GM23338 (cell line): ENCODE data around the gene KNOP1. TPM values are rescaled to one million over a fixed set of nuclear protein-coding genes. Genes with fewer than 3 reads are reported as not detected.
A peak's percentile ranks its signal among the peaks of the same experiment; 100 is the strongest.

Experiments used
- ATAC-seq: fragments of 200-7000 bp; cut with Tn5 transposase; 3 replicates; pipeline ENCODE4 v1.9.1; 2020
- DNase-seq: peaks from one replicate; pipeline ENCODE4 v3.0.0-alpha.2; 2015; ENCODE audit warnings: low spot score
- H2AFZ ChIP-seq: fragments of 200-600 bp; sonication (generic); 2 replicates; pipeline ENCODE4 v1.8.0; 2016; ENCODE audit warnings: antibody characterized with exemption, mild to moderate bottlenecking, moderate library complexity
- H3F3A ChIP-seq: fragments of 200-600 bp; sonication (generic); replicated peaks from 2 replicates; pipeline ENCODE4 v1.8.0; 2017; ENCODE audit warnings: antibody characterized with exemption, mixed run types, low read depth
- H3K27ac ChIP-seq: fragments of 200-600 bp; sonication (generic); 2 replicates; pipeline ENCODE4 v1.6.1; 2016; ENCODE audit warnings: low read depth
- H3K27me3 ChIP-seq: fragments of 200-600 bp; sonication (generic); 2 replicates; pipeline ENCODE4 v1.8.0; 2016; ENCODE audit warnings: mild to moderate bottlenecking, mixed run types, moderate library complexity; ENCODE audit not compliant: insufficient read depth
- H3K36me3 ChIP-seq: fragments of 200-600 bp; sonication (generic); 2 replicates; pipeline ENCODE4 v1.8.0; 2016; ENCODE audit warnings: mild to moderate bottlenecking; ENCODE audit not compliant: insufficient read depth
- H3K4me1 ChIP-seq: fragments of 200-600 bp; sonication (generic); 2 replicates; pipeline ENCODE4 v1.8.0; 2016; ENCODE audit warnings: mild to moderate bottlenecking, moderate library complexity; ENCODE audit not compliant: insufficient read depth
- H3K4me2 ChIP-seq: fragments of 200-600 bp; sonication (generic); 2 replicates; pipeline ENCODE4 v1.7.1; 2017; ENCODE audit warnings: mixed run types
- H3K4me3 ChIP-seq: fragments of 200-600 bp; sonication (generic); 2 replicates; pipeline ENCODE4 v1.6.1; 2016; ENCODE audit warnings: mixed run types
- H3K79me2 ChIP-seq: fragments of 200-600 bp; sonication (generic); replicated peaks from 2 replicates; pipeline ENCODE4 v1.8.0; 2017; ENCODE audit warnings: mild to moderate bottlenecking; ENCODE audit not compliant: insufficient read depth
- H3K9me2 ChIP-seq: fragments of 200-600 bp; sonication (generic); 2 replicates; pipeline ENCODE4 v1.8.0; 2017; ENCODE audit not compliant: insufficient read depth
- H4K20me1 ChIP-seq: fragments of 200-600 bp; sonication (generic); replicated peaks from 2 replicates; pipeline ENCODE4 v1.8.0; 2017; ENCODE audit warnings: mild to moderate bottlenecking; ENCODE audit not compliant: insufficient read depth
- H3K27ac Mint-ChIP-seq: 2 replicates; pipeline ENCODE4 v1.8.0; 2020; ENCODE audit warnings: inconsistent platforms, mild to moderate bottlenecking, moderate library complexity, mixed read lengths
- H3K27me3 Mint-ChIP-seq: 3 replicates; pipeline ENCODE4 v1.8.0; 2022; ENCODE audit warnings: low read depth, mild to moderate bottlenecking, moderate library complexity, mixed read lengths, inconsistent platforms; ENCODE audit not compliant: insufficient read depth, poor library complexity
- H3K36me3 Mint-ChIP-seq: 3 replicates; pipeline ENCODE4 v1.8.0; 2021; ENCODE audit warnings: low read depth, mild to moderate bottlenecking, inconsistent platforms, moderate library complexity, mixed read lengths
- H3K4me1 Mint-ChIP-seq: 3 replicates; pipeline ENCODE4 v1.8.0; 2020; ENCODE audit warnings: mild to moderate bottlenecking, inconsistent platforms, mixed read lengths
- H3K4me3 Mint-ChIP-seq: 3 replicates; pipeline ENCODE4 v1.8.0; 2021; ENCODE audit warnings: moderate library complexity, mild to moderate bottlenecking, inconsistent platforms, mixed read lengths
- H3K9me3 Mint-ChIP-seq: 3 replicates; pipeline ENCODE4 v1.8.0; 2020; ENCODE audit warnings: moderate library complexity, mild to moderate bottlenecking, inconsistent platforms, mixed read lengths
- CREB1 ChIP-seq: fragments of 250-450 bp; sonication (Bioruptor Pico); IDR thresholded peaks from 2 replicates; pipeline ENCODE4 v1.5.0; 2020; ENCODE audit warnings: low read depth, mild to moderate bottlenecking, moderate library complexity
- EZH2 ChIP-seq: fragments of 200-600 bp; sonication (generic); IDR thresholded peaks from one replicate; pipeline ENCODE4 v1.8.0; 2017; ENCODE audit warnings: antibody characterized with exemption, mild to moderate bottlenecking, low read depth; ENCODE audit not compliant: unreplicated experiment
- EZH2phosphoT487 ChIP-seq: fragments of 200-600 bp; sonication (generic); IDR thresholded peaks from one replicate; pipeline ENCODE4 v1.8.1; 2018; ENCODE audit warnings: antibody characterized with exemption; ENCODE audit not compliant: unreplicated experiment
- JUNB ChIP-seq: IDR thresholded peaks from one replicate; pipeline ENCODE4 v1.6.1; 2016; ENCODE audit warnings: antibody characterized with exemption; ENCODE audit not compliant: unreplicated experiment
- NANOG ChIP-seq: IDR thresholded peaks from 2 replicates; pipeline ENCODE4 v1.6.1; 2016; ENCODE audit warnings: antibody characterized with exemption, borderline replicate concordance
- POLR2AphosphoS5 ChIP-seq: IDR thresholded peaks from 2 replicates; pipeline ENCODE4 v1.6.1; 2016; ENCODE audit warnings: antibody characterized with exemption, low read depth
- REST ChIP-seq: IDR thresholded peaks from one replicate; pipeline ENCODE4 v1.6.1; 2018; ENCODE audit warnings: antibody characterized with exemption; ENCODE audit not compliant: unreplicated experiment
- STAT1 ChIP-seq: IDR thresholded peaks from one replicate; pipeline ENCODE4 v1.6.1; 2016; ENCODE audit warnings: antibody characterized with exemption; ENCODE audit not compliant: unreplicated experiment
- ZNF114 ChIP-seq: fragments of 250-450 bp; sonication (Bioruptor Pico); IDR thresholded peaks from 2 replicates; pipeline ENCODE4 v1.5.0; 2020; ENCODE audit warnings: mild to moderate bottlenecking, moderate library complexity
- ZNF331 ChIP-seq: fragments of 250-450 bp; sonication (Bioruptor Pico); IDR thresholded peaks from 2 replicates; pipeline ENCODE4 v1.5.0; 2020; ENCODE audit warnings: low read depth, mild to moderate bottlenecking, moderate library complexity
- polyA plus RNA-seq: library from polyadenylated mRNA; unstranded; fragments of >200 nt; fragmentation: Nextera tagmentation; extraction: Ambion mirVana; gene quantifications from 2 replicates; pipeline ENCODE4 v1.2.1, GENCODE V29; 2016
- total RNA-seq: library from RNA; depleted of rRNA; stranded (reverse); fragments of >200 nt; shearing (Covaris generic); gene quantifications from 2 replicates; pipeline ENCODE4 v1.2.3, GENCODE V29; 2014
- TF ChIP-seq, protein P1 (sequence below): fragments of 250-450 bp; sonication (Bioruptor Pico); IDR thresholded peaks from 2 replicates; pipeline ENCODE4 v1.5.0; 2020; ENCODE audit warnings: mild to moderate bottlenecking, moderate library complexity
- TF ChIP-seq, protein P2 (sequence below): IDR thresholded peaks from 2 replicates; pipeline ENCODE4 v1.6.1; 2016; ENCODE audit warnings: antibody characterized with exemption
- TF ChIP-seq, protein P3 (sequence below), 2 experiments: fragments of 200-600 bp in 1 of 2; sonication (generic) in 1 of 2; conservative IDR thresholded peaks; 2 replicates each; pipeline versions ENCODE4 v1.5.1 to v1.6.1; 2016 to 2017; ENCODE audit warnings: antibody characterized with exemption in 2 of 2, low read depth in 2 of 2, mild to moderate bottlenecking in 2 of 2, moderate library complexity in 1 of 2

Gene KNOP1
- total and polyA plus RNA-seq, 2 experiments from 2014 or later = 57.7 to 190 TPM

GRCh38 chr16:19694989-19695388 lies 23.0 kb downstream of the KNOP1 start:
- H3K36me3 Mint-ChIP-seq = peaks cover 76% of the 10 kb centered on the region
- H3K9me2 ChIP-seq = no peaks in the 10 kb centered on the region
- H3K4me1 Mint-ChIP-seq = no peaks in the 10 kb centered on the region
- no peaks in the 10 kb centered on the region for H3K79me2 ChIP-seq
- no peak overlapping the region for H3K27ac ChIP-seq
- H3K36me3 ChIP-seq = peaks cover 8% of the 10 kb centered on the region; the same call in 1 of the 2 replicates
- no peaks in the 10 kb centered on the region for H3K27me3 Mint-ChIP-seq
- 0 out of 2 replicates have a peak, but pooled peaks cover 3% of the 10 kb centered on the region for H3F3A ChIP-seq
- H3K9me3 Mint-ChIP-seq = peaks cover 22% of the 10 kb centered on the region; the same call in 2 of the 3 replicates
- H3K4me3 Mint-ChIP-seq = no peak overlapping the region
- no peaks in the 10 kb centered on the region for H3K4me1 ChIP-seq
- DNase-seq (peak; percentile 37), ATAC-seq (no peak; the same call in 1 of the 3 replicates)
- no peak overlapping the region for H3K4me3 ChIP-seq
- no peak for TF ChIP-seq EZH2
- TF ChIP-seq ZNF331 (CRISPR knock-in tag) = no peak
- no peak for TF ChIP-seq STAT1
- TF ChIP-seq CREB1 = no peak
- TF ChIP-seq, protein P1, sequence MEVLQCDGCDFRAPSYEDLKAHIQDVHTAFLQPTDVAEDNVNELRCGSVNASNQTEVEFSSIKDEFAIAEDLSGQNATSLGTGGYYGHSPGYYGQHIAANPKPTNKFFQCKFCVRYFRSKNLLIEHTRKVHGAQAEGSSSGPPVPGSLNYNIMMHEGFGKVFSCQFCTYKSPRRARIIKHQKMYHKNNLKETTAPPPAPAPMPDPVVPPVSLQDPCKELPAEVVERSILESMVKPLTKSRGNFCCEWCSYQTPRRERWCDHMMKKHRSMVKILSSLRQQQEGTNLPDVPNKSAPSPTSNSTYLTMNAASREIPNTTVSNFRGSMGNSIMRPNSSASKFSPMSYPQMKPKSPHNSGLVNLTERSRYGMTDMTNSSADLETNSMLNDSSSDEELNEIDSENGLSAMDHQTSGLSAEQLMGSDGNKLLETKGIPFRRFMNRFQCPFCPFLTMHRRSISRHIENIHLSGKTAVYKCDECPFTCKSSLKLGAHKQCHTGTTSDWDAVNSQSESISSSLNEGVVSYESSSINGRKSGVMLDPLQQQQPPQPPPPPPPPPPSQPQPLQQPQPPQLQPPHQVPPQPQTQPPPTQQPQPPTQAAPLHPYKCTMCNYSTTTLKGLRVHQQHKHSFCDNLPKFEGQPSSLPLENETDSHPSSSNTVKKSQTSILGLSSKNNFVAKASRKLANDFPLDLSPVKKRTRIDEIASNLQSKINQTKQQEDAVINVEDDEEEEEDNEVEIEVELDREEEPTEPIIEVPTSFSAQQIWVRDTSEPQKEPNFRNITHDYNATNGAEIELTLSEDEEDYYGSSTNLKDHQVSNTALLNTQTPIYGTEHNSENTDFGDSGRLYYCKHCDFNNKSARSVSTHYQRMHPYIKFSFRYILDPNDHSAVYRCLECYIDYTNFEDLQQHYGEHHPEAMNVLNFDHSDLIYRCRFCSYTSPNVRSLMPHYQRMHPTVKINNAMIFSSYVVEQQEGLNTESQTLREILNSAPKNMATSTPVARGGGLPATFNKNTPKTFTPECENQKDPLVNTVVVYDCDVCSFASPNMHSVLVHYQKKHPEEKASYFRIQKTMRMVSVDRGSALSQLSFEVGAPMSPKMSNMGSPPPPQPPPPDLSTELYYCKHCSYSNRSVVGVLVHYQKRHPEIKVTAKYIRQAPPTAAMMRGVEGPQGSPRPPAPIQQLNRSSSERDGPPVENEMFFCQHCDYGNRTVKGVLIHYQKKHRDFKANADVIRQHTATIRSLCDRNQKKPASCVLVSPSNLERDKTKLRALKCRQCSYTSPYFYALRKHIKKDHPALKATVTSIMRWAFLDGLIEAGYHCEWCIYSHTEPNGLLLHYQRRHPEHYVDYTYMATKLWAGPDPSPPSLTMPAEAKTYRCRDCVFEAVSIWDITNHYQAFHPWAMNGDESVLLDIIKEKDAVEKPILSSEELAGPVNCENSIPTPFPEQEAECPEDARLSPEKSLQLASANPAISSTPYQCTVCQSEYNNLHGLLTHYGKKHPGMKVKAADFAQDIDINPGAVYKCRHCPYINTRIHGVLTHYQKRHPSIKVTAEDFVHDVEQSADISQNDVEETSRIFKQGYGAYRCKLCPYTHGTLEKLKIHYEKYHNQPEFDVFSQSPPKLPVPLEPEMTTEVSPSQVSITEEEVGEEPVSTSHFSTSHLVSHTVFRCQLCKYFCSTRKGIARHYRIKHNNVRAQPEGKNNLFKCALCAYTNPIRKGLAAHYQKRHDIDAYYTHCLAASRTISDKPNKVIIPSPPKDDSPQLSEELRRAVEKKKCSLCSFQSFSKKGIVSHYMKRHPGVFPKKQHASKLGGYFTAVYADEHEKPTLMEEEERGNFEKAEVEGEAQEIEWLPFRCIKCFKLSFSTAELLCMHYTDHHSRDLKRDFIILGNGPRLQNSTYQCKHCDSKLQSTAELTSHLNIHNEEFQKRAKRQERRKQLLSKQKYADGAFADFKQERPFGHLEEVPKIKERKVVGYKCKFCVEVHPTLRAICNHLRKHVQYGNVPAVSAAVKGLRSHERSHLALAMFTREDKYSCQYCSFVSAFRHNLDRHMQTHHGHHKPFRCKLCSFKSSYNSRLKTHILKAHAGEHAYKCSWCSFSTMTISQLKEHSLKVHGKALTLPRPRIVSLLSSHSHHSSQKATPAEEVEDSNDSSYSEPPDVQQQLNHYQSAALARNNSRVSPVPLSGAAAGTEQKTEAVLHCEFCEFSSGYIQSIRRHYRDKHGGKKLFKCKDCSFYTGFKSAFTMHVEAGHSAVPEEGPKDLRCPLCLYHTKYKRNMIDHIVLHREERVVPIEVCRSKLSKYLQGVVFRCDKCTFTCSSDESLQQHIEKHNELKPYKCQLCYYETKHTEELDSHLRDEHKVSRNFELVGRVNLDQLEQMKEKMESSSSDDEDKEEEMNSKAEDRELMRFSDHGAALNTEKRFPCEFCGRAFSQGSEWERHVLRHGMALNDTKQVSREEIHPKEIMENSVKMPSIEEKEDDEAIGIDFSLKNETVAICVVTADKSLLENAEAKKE (CRISPR knock-in tag) = no peak
- TF ChIP-seq EZH2phosphoT487 = no peak
- no peak for TF ChIP-seq NANOG
- no peak for TF ChIP-seq POLR2AphosphoS5
- no peak for TF ChIP-seq REST
- no peak for TF ChIP-seq JUNB
- TF ChIP-seq ZNF114 (CRISPR knock-in tag) = no peak
- TF ChIP-seq, protein P2, sequence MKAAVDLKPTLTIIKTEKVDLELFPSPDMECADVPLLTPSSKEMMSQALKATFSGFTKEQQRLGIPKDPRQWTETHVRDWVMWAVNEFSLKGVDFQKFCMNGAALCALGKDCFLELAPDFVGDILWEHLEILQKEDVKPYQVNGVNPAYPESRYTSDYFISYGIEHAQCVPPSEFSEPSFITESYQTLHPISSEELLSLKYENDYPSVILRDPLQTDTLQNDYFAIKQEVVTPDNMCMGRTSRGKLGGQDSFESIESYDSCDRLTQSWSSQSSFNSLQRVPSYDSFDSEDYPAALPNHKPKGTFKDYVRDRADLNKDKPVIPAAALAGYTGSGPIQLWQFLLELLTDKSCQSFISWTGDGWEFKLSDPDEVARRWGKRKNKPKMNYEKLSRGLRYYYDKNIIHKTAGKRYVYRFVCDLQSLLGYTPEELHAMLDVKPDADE = no peak
- TF ChIP-seq, protein P3, sequence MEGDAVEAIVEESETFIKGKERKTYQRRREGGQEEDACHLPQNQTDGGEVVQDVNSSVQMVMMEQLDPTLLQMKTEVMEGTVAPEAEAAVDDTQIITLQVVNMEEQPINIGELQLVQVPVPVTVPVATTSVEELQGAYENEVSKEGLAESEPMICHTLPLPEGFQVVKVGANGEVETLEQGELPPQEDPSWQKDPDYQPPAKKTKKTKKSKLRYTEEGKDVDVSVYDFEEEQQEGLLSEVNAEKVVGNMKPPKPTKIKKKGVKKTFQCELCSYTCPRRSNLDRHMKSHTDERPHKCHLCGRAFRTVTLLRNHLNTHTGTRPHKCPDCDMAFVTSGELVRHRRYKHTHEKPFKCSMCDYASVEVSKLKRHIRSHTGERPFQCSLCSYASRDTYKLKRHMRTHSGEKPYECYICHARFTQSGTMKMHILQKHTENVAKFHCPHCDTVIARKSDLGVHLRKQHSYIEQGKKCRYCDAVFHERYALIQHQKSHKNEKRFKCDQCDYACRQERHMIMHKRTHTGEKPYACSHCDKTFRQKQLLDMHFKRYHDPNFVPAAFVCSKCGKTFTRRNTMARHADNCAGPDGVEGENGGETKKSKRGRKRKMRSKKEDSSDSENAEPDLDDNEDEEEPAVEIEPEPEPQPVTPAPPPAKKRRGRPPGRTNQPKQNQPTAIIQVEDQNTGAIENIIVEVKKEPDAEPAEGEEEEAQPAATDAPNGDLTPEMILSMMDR (conservative IDR thresholded peaks at IDR 0.05; ENCODE audit: low read depth in 2 of 2) = no peak
- peaks cover 5% of the 10 kb centered on the region; the same call in 1 of the 2 replicates for H4K20me1 ChIP-seq
- H2AFZ ChIP-seq = no peak overlapping the region
- no peaks in the 10 kb centered on the region for H3K27me3 ChIP-seq
- no peak overlapping the region for H3K27ac Mint-ChIP-seq
- H3K4me2 ChIP-seq = no peak overlapping the region
